GM12878 (cell line): ENCODE data around the gene ATAD3A. TPM values are rescaled to one million over a fixed set of nuclear protein-coding genes. Genes with fewer than 3 reads are reported as not detected.
"Not testable (repeated sequence)": the region's sequence is repeated elsewhere in the genome, so short reads cannot be mapped to it uniquely, and the experiment has no call there.

Experiments
- ATAC-seq: fragments of 200-7000 bp; cut with Tn5 transposase; 3 replicates; pipeline ENCODE4 v1.9.1; 2020; ENCODE audit warnings: mild to moderate bottlenecking, moderate library complexity
- BruUV-seq: library from RNA; stranded (reverse); fragments of 400-500 nt; replicated peaks from 2 replicates; lab custom pipeline; 2021; lab: Mats Ljungman, UMichigan
- CTCF ChIA-PET: fragments of 300-600 bp; sonication (Branson Sonifier 250); formaldehyde crosslinking; extraction: SDS; loops from one replicate; lab custom pipeline; 2021; ENCODE audit warnings: inconsistent platforms; lab: Yijun Ruan, JAX
- POLR2A ChIA-PET: fragments of 350-600 bp; formaldehyde crosslinking; extraction: SDS; loops from one replicate; lab custom pipeline; 2021; ENCODE audit warnings: inconsistent platforms; lab: Charles Lee
- RAD21 ChIA-PET: fragments of 300-600 bp; sonication (Branson Sonifier 250); formaldehyde crosslinking; loops from one replicate; lab custom pipeline; 2023; ENCODE audit warnings: antibody characterized with exemption; ENCODE audit not compliant: unreplicated experiment; lab: Charles Lee
- SMC1A ChIA-PET: fragments of 300-600 bp; sonication (Branson Sonifier 250); formaldehyde crosslinking; loops from one replicate; lab custom pipeline; 2023; ENCODE audit not compliant: unreplicated experiment, uncharacterized antibody; lab: Charles Lee
- DNase-seq: peaks from one replicate; pipeline ENCODE4 v3.0.0-alpha.2; 2011; ENCODE audit warnings: low read depth, low spot score
- FAIRE-seq: peaks from 3 replicates; lab custom pipeline; 2011; peaks lifted over from hg19 to GRCh38; lab: Jason Lieb, UNC
- H2AFZ ChIP-seq: 2 replicates; pipeline ENCODE4 v1.6.0; 2011; ENCODE audit warnings: low read depth, low read length, control low read depth; ENCODE audit not compliant: control insufficient read depth
- H3K27ac ChIP-seq: 2 replicates; pipeline ENCODE4 v1.5.1; 2011; ENCODE audit warnings: control low read depth; ENCODE audit not compliant: control insufficient read depth, insufficient read depth
- H3K27me3 ChIP-seq, 2 experiments: replicated peaks in 1 of 2; 2 replicates each; pipeline versions ENCODE4 v1.6.0 to v1.6.1; 2011; ENCODE audit warnings: low read length in 1 of 2; ENCODE audit not compliant: control insufficient read depth in 2 of 2, insufficient read depth in 2 of 2
- H3K36me3 ChIP-seq, 2 experiments: 2 replicates each; pipeline ENCODE4 v1.5.1; 2011; ENCODE audit warnings: low read length in 1 of 2; ENCODE audit not compliant: control insufficient read depth in 2 of 2, insufficient read depth in 2 of 2
- H3K4me1 ChIP-seq: 2 replicates; pipeline ENCODE4 v1.6.1; 2011; ENCODE audit warnings: mild to moderate bottlenecking, low read length, moderate library complexity, mixed read lengths; ENCODE audit not compliant: control insufficient read depth, insufficient read depth
- H3K4me2 ChIP-seq: 2 replicates; pipeline ENCODE4 v1.6.0; 2011; ENCODE audit warnings: control low read depth; ENCODE audit not compliant: control insufficient read depth, insufficient read depth
- H3K4me3 ChIP-seq: fragments of 200-600 bp; sonication (generic); 2 replicates; pipeline ENCODE4 v1.5.1; 2016
- H3K79me2 ChIP-seq: 2 replicates; pipeline ENCODE4 v1.6.0; 2011; ENCODE audit warnings: low read length; ENCODE audit not compliant: control insufficient read depth, insufficient read depth
- H3K9ac ChIP-seq: 2 replicates; pipeline ENCODE4 v1.8.0; 2011; ENCODE audit warnings: low read length, control low read depth, mixed read lengths; ENCODE audit not compliant: control insufficient read depth, insufficient read depth
- H3K9me3 ChIP-seq: replicated peaks from 3 replicates; pipeline ENCODE4 v1.5.1; 2011; ENCODE audit warnings: mild to moderate bottlenecking, low read length; ENCODE audit not compliant: control insufficient read depth, insufficient read depth
- H4K20me1 ChIP-seq: 2 replicates; pipeline ENCODE4 v1.6.0; 2011; ENCODE audit not compliant: control insufficient read depth, insufficient read depth
- CTCF ChIP-seq, 3 experiments: IDR thresholded peaks in 2 of 3; conservative IDR thresholded peaks in 1 of 3; 2 replicates each; pipeline ENCODE4 v1.5.1; 2011; ENCODE audit warnings: low read depth in 3 of 3, low read length in 3 of 3, mild to moderate bottlenecking in 3 of 3, control low read depth in 2 of 3, moderate library complexity in 2 of 3, inconsistent platforms in 1 of 3, mixed read lengths in 1 of 3; ENCODE audit not compliant: control insufficient read depth in 2 of 3, insufficient read depth in 1 of 3; ENCODE audit errors: extremely low read depth in 1 of 3
- DPF2 ChIP-seq: fragments of 450-650 bp; IDR thresholded peaks from 2 replicates; pipeline ENCODE4 v1.6.1; 2017; ENCODE audit warnings: mild to moderate bottlenecking
- GATAD2B ChIP-seq: fragments of 450-650 bp; conservative IDR thresholded peaks from 2 replicates; pipeline ENCODE4 v1.6.1; 2017; ENCODE audit warnings: low read depth, mild to moderate bottlenecking, moderate library complexity
- IKZF1 ChIP-seq: fragments of 450-650 bp; conservative IDR thresholded peaks from 2 replicates; pipeline ENCODE4 v1.6.1; 2017; ENCODE audit warnings: antibody characterized with exemption, mild to moderate bottlenecking
- IKZF2 ChIP-seq, 2 experiments: fragments of 450-650 bp; IDR thresholded peaks; 2 replicates each; pipeline ENCODE4 v1.6.1; 2017; ENCODE audit warnings: mild to moderate bottlenecking in 2 of 2, moderate library complexity in 2 of 2
- NBN ChIP-seq: fragments of 450-650 bp; IDR thresholded peaks from 2 replicates; pipeline ENCODE4 v1.6.1; 2016
- PKNOX1 ChIP-seq: fragments of 450-650 bp; IDR thresholded peaks from 2 replicates; pipeline ENCODE4 v1.6.1; 2016; ENCODE audit warnings: mild to moderate bottlenecking
- SMARCA5 ChIP-seq: fragments of 450-650 bp; IDR thresholded peaks from 2 replicates; pipeline ENCODE4 v1.6.1; 2017; ENCODE audit warnings: mild to moderate bottlenecking
- STAT1 ChIP-seq: fragments of 450-650 bp; conservative IDR thresholded peaks from 2 replicates; pipeline ENCODE4 v1.6.1; 2014; ENCODE audit warnings: antibody characterized with exemption, mild to moderate bottlenecking
- TCF12 ChIP-seq: IDR thresholded peaks from 2 replicates; pipeline ENCODE4 v1.6.1; 2011; ENCODE audit warnings: low read depth, mild to moderate bottlenecking, low read length
- YY1 ChIP-seq: IDR thresholded peaks from 2 replicates; pipeline ENCODE4 v1.6.1; 2011; ENCODE audit warnings: low read depth, mild to moderate bottlenecking, low read length
- WGBS: methylation state at CpG from one replicate; pipeline ENCODE4 v1.1.6; 2016; ENCODE audit warnings: low lambda C conversion rate; ENCODE audit not compliant: insufficient replicate concordance, insufficient coverage; ENCODE audit errors: missing lambda C conversion rate; 5-methylcytosine and 5-hydroxymethylcytosine counted together
- in situ Hi-C: fragments of 300-500 bp; cut with MboI; formaldehyde crosslinking; loops from 9 replicates; pipeline ENCODE4 v1.14.3; 2018; ENCODE audit warnings: mixed read lengths
- intact Hi-C: fragments of 100-400 bp; cut with micrococcal nuclease; formaldehyde crosslinking; loops from one replicate; pipeline ENCODE4 v1.14.2; 2022; ENCODE audit not compliant: unreplicated experiment
- polyA plus RNA-seq, 11 experiments: library from polyadenylated mRNA; depleted of rRNA in 4 of 11; unstranded in 6 of 11; stranded (reverse) in 5 of 11; fragments of >200 nt; fragmentation: Nextera tagmentation in 4 of 11; fragmentation: Illumina TruSeq in 1 of 11; extraction: Ambion mirVana in 4 of 11; extraction: Trizol in 1 of 11; gene quantifications; 1 replicate in 1 of 11; 2 replicates in 10 of 11; pipeline versions ENCODE4 v1.2.1 to v1.2.3, GENCODE V29; 2011 to 2016; ENCODE audit warnings: inconsistent platforms in 2 of 11, missing spikeins in 2 of 11, low read depth in 1 of 11
- total RNA-seq, 4 experiments: library from RNA; depleted of rRNA in 3 of 4; stranded (reverse); fragments of >200 nt in 3 of 4; fragmentation: Illumina TruSeq in 1 of 4; extraction: Trizol in 1 of 4; gene quantifications; 2 replicates each; pipeline versions ENCODE4 v1.2.1 to v1.2.3, GENCODE V29; 2013 to 2021

ATAD3A gene
- total and polyA plus RNA-seq, 10 of the 15 experiments (the other 5 are each of a cell fraction or from before 2014, with no cell fraction given): 0.05 to 93.5 (median 38.9) TPM

GRCh38 chr1:1495461-1495975 is 16.4 kb upstream of the ATAD3A start:
- POLR2A ChIA-PET, H3K27ac ChIP-seq, BruUV-seq, H3K27me3 ChIP-seq, CTCF ChIA-PET, H3K4me2 ChIP-seq, ATAC-seq, in situ Hi-C loops, H3K9ac ChIP-seq, H3K4me1 ChIP-seq, H3K9me3 ChIP-seq, H4K20me1 ChIP-seq, DNase-seq, RAD21 ChIA-PET, H3K79me2 ChIP-seq, FAIRE-seq, intact Hi-C loops, H2AFZ ChIP-seq, H3K4me3 ChIP-seq, SMC1A ChIA-PET: not testable (repeated sequence)
- 91% methylated on average over 18 of the region's 18 CpGs for WGBS
- peaks cover 6 to 10% of the 10 kb centered on the region in 2 experiments; a peak in 3 of 4 replicates for H3K36me3 ChIP-seq

DNA sequence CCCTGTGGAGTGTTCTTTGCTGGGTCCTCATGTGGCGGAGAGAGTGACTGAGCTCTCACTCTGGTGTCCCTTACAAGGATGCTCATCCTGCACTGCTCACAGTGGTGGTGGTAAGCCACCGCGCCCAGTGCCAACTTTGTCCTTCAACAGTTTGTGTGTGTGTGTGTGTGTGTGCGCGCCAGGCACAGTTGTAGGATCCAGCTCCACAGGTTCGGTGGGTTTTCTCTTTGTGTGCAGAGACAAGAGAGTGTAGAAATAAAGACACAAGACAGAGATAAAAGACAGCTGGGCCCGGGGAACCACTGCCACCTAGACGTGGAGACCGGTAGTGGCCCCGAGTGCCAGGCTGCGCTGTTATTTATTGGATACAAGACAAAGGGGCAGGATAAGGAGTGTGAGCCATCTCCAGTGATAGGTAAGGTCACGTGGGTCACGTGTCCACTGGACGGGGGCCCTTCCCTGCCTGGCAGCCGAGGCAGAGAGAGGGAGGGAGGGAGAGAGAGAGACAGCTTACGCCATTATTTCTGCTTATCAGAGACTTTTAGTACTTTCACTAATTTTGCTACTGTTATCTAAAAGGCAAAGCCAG is 7.1 kb upstream of the ATAD3A start:
- peak overlapping the region; percentile 77 for H2AFZ ChIP-seq
- H3K36me3 ChIP-seq, H3K27me3 ChIP-seq, H3K9me3 ChIP-seq, H3K4me1 ChIP-seq, BruUV-seq, H3K9ac ChIP-seq, H3K79me2 ChIP-seq, H3K4me3 ChIP-seq, H3K27ac ChIP-seq, H4K20me1 ChIP-seq, FAIRE-seq, DNase-seq: not testable (repeated sequence)
- intact Hi-C loops: loop anchor here (2.0 to 10.0 kb wide), 2 partner anchors 64 to 130 kb away; partner anchors contain the start of gene AURKAIP1
- WGBS: 37% methylated on average over 16 of the region's 16 CpGs
- ChIA-PET RAD21 (interaction anchor here (1.2 to 1.6 kb wide), 4 partner anchors 63 to 199 kb away, joined by 3 to 6 read pairs (median 4); no protein-coding TSS in a partner anchor), POLR2A (interaction anchor here (0.7 to 1.0 kb wide), 2 partner anchors 106 to 130 kb away, joined by 3 read pairs; partner anchors contain the start of genes AURKAIP1 and CCNL2), CTCF (interaction anchor here (0.6 to 3.4 kb wide), 13 partner anchors 35 to 200 kb away, joined by 3 to 17 read pairs (median 5); partner anchors contain the start of gene DVL1), SMC1A (interaction anchor here (0.7 to 1.8 kb wide), 4 partner anchors 40 to 273 kb away, joined by 3 to 4 read pairs (median 3); no protein-coding TSS in a partner anchor)
- H3K4me2 ChIP-seq: peak overlapping the region; percentile 11
- in situ Hi-C loops: loop anchor here (5.0 kb wide), 1 partner anchor 103 kb away; no protein-coding TSS in a partner anchor
- peak; percentile 89 for ATAC-seq
- TF ChIP-seq NBN (peak; percentile 51), IKZF2 (IDR thresholded peaks at IDR 0.05) (peak in 1 of 2 experiments; percentile 14; a peak in 2 of 4 replicates), STAT1 (peak; percentile 88), SMARCA5 (peak; percentile 91), YY1 (0 out of 2 replicates have a peak, but pooled peaks have one; percentile 31), GATAD2B (peak; percentile 49; the same call in 1 of the 2 replicates), CTCF (IDR thresholded peaks at IDR 0.05 in 2 of 3, conservative IDR thresholded peaks at IDR 0.05 in 1 of 3; ENCODE audit: control insufficient read depth in 2 of 3, extremely low read depth in 1 of 3, insufficient read depth in 1 of 3, low read depth in 3 of 3, low read length in 3 of 3) (peak; percentile 53 to 71 (median 54)), DPF2 (peak; percentile 53; the same call in 1 of the 2 replicates), PKNOX1 (peak; percentile 74), IKZF1 (peak; percentile 50; the same call in 1 of the 2 replicates), TCF12 (peak; percentile 47; the same call in 1 of the 2 replicates)
